IMR-90 (cell line): ENCODE data around the gene DPYD. TPM values are rescaled to one million over a fixed set of nuclear protein-coding genes. Genes with fewer than 3 reads are reported as not detected.

Source experiments
- ATAC-seq: fragments of 200-7000 bp; cut with Tn5 transposase; 2 replicates; pipeline ENCODE4 v1.9.1; 2020; ENCODE audit warnings: low read depth, mild to moderate bottlenecking, moderate library complexity
- BruUV-seq: library from RNA; stranded (reverse); fragments of 400-500 nt; replicated peaks from 2 replicates; lab custom pipeline; 2021; lab: Mats Ljungman, UMichigan
- CTCF ChIA-PET: fragments of 300-600 bp; formaldehyde crosslinking; extraction: SDS; loops from one replicate; lab custom pipeline; 2021; ENCODE audit warnings: antibody characterized with exemption; lab: Yijun Ruan, JAX
- POLR2A ChIA-PET: fragments of 300-600 bp; sonication (Branson Sonifier 250); formaldehyde crosslinking; loops from one replicate; lab custom pipeline; 2022; ENCODE audit warnings: antibody characterized with exemption; ENCODE audit not compliant: unreplicated experiment; lab: Charles Lee
- DNase-seq: peaks from one replicate; pipeline ENCODE4 v3.0.0; 2013
- H2AFZ ChIP-seq: replicated peaks from 2 replicates; pipeline ENCODE3; 2013; ENCODE audit warnings: low read length, mild to moderate bottlenecking; ENCODE audit not compliant: poor library complexity
- H2AK5ac ChIP-seq: 2 replicates; pipeline ENCODE4 v1.6.1; 2013; ENCODE audit warnings: low read depth, low read length, inconsistent platforms
- H2AK9ac ChIP-seq: replicated peaks from 2 replicates; pipeline ENCODE3; 2013; ENCODE audit warnings: mild to moderate bottlenecking, low read depth, low read length, moderate library complexity; ENCODE audit not compliant: poor library complexity
- H2BK120ac ChIP-seq: 2 replicates; pipeline ENCODE4 v1.6.1; 2013; ENCODE audit warnings: low read depth, low read length, inconsistent platforms
- H2BK15ac ChIP-seq: 3 replicates; pipeline ENCODE4 v1.6.1; 2013; ENCODE audit warnings: low read depth, low read length, inconsistent platforms
- H2BK20ac ChIP-seq: 2 replicates; pipeline ENCODE4 v1.6.1; 2013; ENCODE audit warnings: low read depth, mild to moderate bottlenecking, inconsistent platforms, low read length, moderate library complexity
- H2BK5ac ChIP-seq: 2 replicates; pipeline ENCODE4 v1.6.1; 2013; ENCODE audit warnings: mild to moderate bottlenecking, low read depth, low read length, inconsistent platforms; ENCODE audit not compliant: poor library complexity, severe bottlenecking
- H3K14ac ChIP-seq: replicated peaks from 2 replicates; pipeline ENCODE4 v1.6.1; 2013; ENCODE audit warnings: low read depth, low read length, inconsistent platforms
- H3K18ac ChIP-seq: 2 replicates; pipeline ENCODE4 v1.6.1; 2013; ENCODE audit warnings: low read depth, low read length, control low read depth
- H3K23ac ChIP-seq: 2 replicates; pipeline ENCODE4 v1.6.1; 2013; ENCODE audit warnings: low read depth, low read length, inconsistent platforms
- H3K27ac ChIP-seq: 2 replicates; pipeline ENCODE4 v1.5.1; 2013; ENCODE audit warnings: mild to moderate bottlenecking, control low read depth, low read length; ENCODE audit not compliant: insufficient read depth
- H3K27me3 ChIP-seq: 2 replicates; pipeline ENCODE4 v1.6.1; 2013; ENCODE audit warnings: low read length; ENCODE audit not compliant: control insufficient read depth, insufficient read depth
- H3K36me3 ChIP-seq: 2 replicates; pipeline ENCODE4 v1.6.1; 2013; ENCODE audit warnings: low read length, mixed read lengths; ENCODE audit not compliant: control insufficient read depth, insufficient read depth
- H3K4ac ChIP-seq: 2 replicates; pipeline ENCODE4 v1.6.1; 2013; ENCODE audit warnings: low read depth, low read length, inconsistent platforms
- H3K4me1 ChIP-seq: 2 replicates; pipeline ENCODE4 v1.6.1; 2013; ENCODE audit warnings: low read length, mixed read lengths; ENCODE audit not compliant: control insufficient read depth, insufficient read depth
- H3K4me2 ChIP-seq: 2 replicates; pipeline ENCODE4 v1.6.1; 2013; ENCODE audit warnings: low read depth, mild to moderate bottlenecking, control low read depth, low read length, moderate library complexity
- H3K4me3 ChIP-seq: 2 replicates; pipeline ENCODE4 v1.5.1; 2013; ENCODE audit warnings: low read depth, mild to moderate bottlenecking, control low read depth, low read length, moderate library complexity; ENCODE audit not compliant: insufficient read depth
- H3K56ac ChIP-seq: 2 replicates; pipeline ENCODE4 v1.6.1; 2013; ENCODE audit warnings: low read length, inconsistent platforms; ENCODE audit not compliant: insufficient read depth; ENCODE audit errors: extremely low read depth
- H3K79me1 ChIP-seq, 2 experiments: 2 replicates each; pipeline ENCODE4 v1.6.1; 2013; ENCODE audit warnings: low read length in 2 of 2, inconsistent platforms in 1 of 2, low read depth in 1 of 2
- H3K9ac ChIP-seq: 2 replicates; pipeline ENCODE4 v1.6.1; 2013; ENCODE audit warnings: low read depth, low read length, control low read depth
- H3K9me1 ChIP-seq: 2 replicates; pipeline ENCODE4 v1.6.1; 2013; ENCODE audit warnings: low read length, inconsistent platforms; ENCODE audit not compliant: insufficient read depth
- H3K9me3 ChIP-seq: 2 replicates; pipeline ENCODE4 v1.6.1; 2013; ENCODE audit warnings: low read length; ENCODE audit not compliant: control insufficient read depth, insufficient read depth
- H4K20me1 ChIP-seq: 2 replicates; pipeline ENCODE4 v1.6.1; 2013; ENCODE audit warnings: low read length, inconsistent platforms; ENCODE audit not compliant: insufficient read depth
- H4K5ac ChIP-seq: 2 replicates; pipeline ENCODE4 v1.6.1; 2013; ENCODE audit warnings: mild to moderate bottlenecking, low read depth, low read length, control low read depth
- H4K8ac ChIP-seq, 2 experiments: 2 replicates each; pipeline ENCODE4 v1.6.1; 2013; ENCODE audit warnings: low read depth in 2 of 2, low read length in 2 of 2, control low read depth in 1 of 2, inconsistent platforms in 1 of 2
- H4K91ac ChIP-seq: 2 replicates; pipeline ENCODE4 v1.6.1; 2013; ENCODE audit warnings: low read depth, low read length, inconsistent platforms; ENCODE audit not compliant: insufficient read depth
- BHLHE40 ChIP-seq: fragments of 150-350 bp; IDR thresholded peaks from 2 replicates; pipeline ENCODE4 v1.6.1; 2016; ENCODE audit warnings: mild to moderate bottlenecking, low read depth, low read length
- CEBPB ChIP-seq: IDR thresholded peaks from 2 replicates; pipeline ENCODE4 v1.6.1; 2012; ENCODE audit warnings: low read depth, low read length, improper control_type of control experiment
- FOS ChIP-seq: fragments of 150-350 bp; IDR thresholded peaks from 2 replicates; pipeline ENCODE4 v1.6.1; 2016; ENCODE audit warnings: low read depth, low read length
- MAZ ChIP-seq: IDR thresholded peaks from 2 replicates; pipeline ENCODE4 v1.6.1; 2012; ENCODE audit warnings: low read depth, mild to moderate bottlenecking, low read length, improper control_type of control experiment, moderate library complexity, borderline replicate concordance
- USF2 ChIP-seq: fragments of 150-350 bp; IDR thresholded peaks from 2 replicates; pipeline ENCODE4 v1.6.1; 2017; ENCODE audit warnings: mild to moderate bottlenecking, antibody characterized with exemption, low read length, low read depth
- dilution Hi-C: fragments of 300-500 bp; cut with HindIII; formaldehyde crosslinking; loops from one replicate; pipeline ENCODE4 v1.14.3; 2018; ENCODE audit warnings: low sequenced_read_pairs; ENCODE audit not compliant: unreplicated experiment
- in situ Hi-C: fragments of 300-500 bp; cut with MboI; formaldehyde crosslinking; loops from 3 replicates; pipeline ENCODE4 v1.14.3; 2019; ENCODE audit warnings: low sequenced_read_pairs, inconsistent platforms, mixed read lengths
- intact Hi-C: fragments of 100-400 bp; cut with micrococcal nuclease; formaldehyde crosslinking; loops from 2 replicates; pipeline ENCODE4 v1.10.0; 2022
- polyA plus RNA-seq, 3 experiments: library from polyadenylated mRNA; depleted of rRNA; stranded (reverse); fragments of >200 nt; gene quantifications; 2 replicates each; pipeline ENCODE4 v1.2.3, GENCODE V29; 2012; ENCODE audit warnings: low replicate concordance in 1 of 3
- total RNA-seq: library from RNA; depleted of rRNA; stranded (reverse); fragments of >200 nt; gene quantifications from 2 replicates; pipeline ENCODE4 v1.2.3, GENCODE V29; 2012

The DPYD gene
- total and polyA plus RNA-seq, 2 of the 4 experiments (the other 2 are of a cell fraction), result 9.3 to 47.3 TPM

DNA sequence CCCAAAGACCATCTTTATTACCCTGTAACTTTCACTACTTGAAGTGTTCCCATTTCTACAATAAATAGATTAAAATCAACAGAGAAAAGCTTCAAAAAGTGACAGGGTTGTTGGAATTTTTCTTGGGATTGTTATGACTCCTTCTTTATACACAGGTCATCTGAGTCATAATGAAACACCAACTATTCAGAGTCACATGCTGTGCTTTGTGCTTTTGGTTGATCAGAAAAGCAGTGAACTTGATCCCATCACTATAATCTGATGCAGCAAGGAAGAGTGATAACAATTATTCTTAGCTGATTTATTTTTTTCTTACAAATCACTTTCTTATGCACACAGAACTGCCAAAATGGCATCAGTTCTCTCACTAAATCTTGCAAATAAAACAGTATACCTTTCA is 776.3 kb downstream of the DPYD start:
- DNase-seq, result peak; percentile 85
- in situ Hi-C loops, result no loop called here

More for the DNA sequence above, 776.3 kb downstream of the DPYD start:
- peaks cover 7% of the 10 kb centered on the region for H3K4me1 ChIP-seq
- H3K79me1 ChIP-seq, result no peaks in the 10 kb centered on the region
- H4K8ac ChIP-seq, result peak overlapping the region in 1 of 2 experiments; percentile 53; a peak in 2 of 4 replicates
- 0 out of 2 replicates have a peak overlapping the region, but pooled peaks have one; percentile 37 for H3K4ac ChIP-seq
- peak overlapping the region; percentile 77 for H3K4me2 ChIP-seq
- no peak overlapping the region for H3K4me3 ChIP-seq
- H3K14ac ChIP-seq, result 0 out of 2 replicates have a peak overlapping the region, but pooled peaks have one; percentile 5
- H3K9ac ChIP-seq, result no peak overlapping the region
- H3K56ac ChIP-seq, result no peak overlapping the region
- no peaks in the 10 kb centered on the region for H3K27me3 ChIP-seq
- dilution Hi-C loops, result no loop called here
- no peaks in the 10 kb centered on the region for H3K9me3 ChIP-seq
- no peak overlapping the region for H3K23ac ChIP-seq
- H3K27ac ChIP-seq, result peak overlapping the region; percentile 49; the same call in 1 of the 2 replicates
- H3K9me1 ChIP-seq, result 0 out of 2 replicates have a peak, but pooled peaks cover 2% of the 10 kb centered on the region
- H2AFZ ChIP-seq, result no peak overlapping the region
- ChIA-PET POLR2A (no interaction called here), CTCF (no interaction called here)
- 0 out of 2 replicates have a peak overlapping the region, but pooled peaks have one; percentile 55 for H2AK5ac ChIP-seq
- BruUV-seq, result no TSS peak
- H2BK15ac ChIP-seq, result no peak overlapping the region
- H3K18ac ChIP-seq, result peak overlapping the region; percentile 70; the same call in 1 of the 2 replicates
- peak overlapping the region; percentile 39; the same call in 1 of the 2 replicates for H2BK120ac ChIP-seq
- intact Hi-C loops, result no loop called here
- TF ChIP-seq MAZ (no peak), CEBPB (no peak), FOS (peak; percentile 80), BHLHE40 (peak; percentile 85), USF2 (peak; percentile 76)
- peak overlapping the region; percentile 11; the same call in 1 of the 2 replicates for H2BK20ac ChIP-seq
- no peaks in the 10 kb centered on the region for H4K20me1 ChIP-seq
- H4K91ac ChIP-seq, result peak overlapping the region; percentile 18; the same call in 1 of the 2 replicates
- no peaks in the 10 kb centered on the region for H3K36me3 ChIP-seq
- peak overlapping the region; percentile 49; the same call in 1 of the 2 replicates for H4K5ac ChIP-seq
- no peak overlapping the region for H2BK5ac ChIP-seq
- H2AK9ac ChIP-seq, result no peak overlapping the region
- peak; percentile 83 for ATAC-seq
